Measurements from ENCODE around the gene BCL11B.

BCL11B gene

GRCh38 chr14:99242816-99243721 lies 28.9 kb downstream of the BCL11B start:
- TF ChIP-seq CTCF (IDR thresholded peaks at IDR 0.05): no peak

- no peak for TF ChIP-seq CTCF (IDR thresholded peaks at IDR 0.05)
Observed at GRCh38 chr14:99242238-99242637, 29.8 kb downstream of the BCL11B start.

- TF ChIP-seq CTCF (IDR thresholded peaks at IDR 0.05): no peak
Observed at GRCh38 chr14:99241325-99242010, 30.5 kb downstream of the BCL11B start.

- no peak for TF ChIP-seq CTCF (IDR thresholded peaks at IDR 0.05)
Observed at GRCh38 chr14:99240627-99241324, 31.2 kb downstream of the BCL11B start.

GRCh38 chr14:99239661-99240092 lies 32.3 kb downstream of the BCL11B start:
- TF ChIP-seq CTCF (IDR thresholded peaks at IDR 0.05): no peak

GRCh38 chr14:99238216-99238615 lies 33.8 kb downstream of the BCL11B start:
- no peak for TF ChIP-seq CTCF (IDR thresholded peaks at IDR 0.05)

GRCh38 chr14:99237288-99237687 lies 34.7 kb downstream of the BCL11B start:
- TF ChIP-seq CTCF (IDR thresholded peaks at IDR 0.05): no peak

Measured in LNCAP (cell line).